ENCODE measurements around the gene CALML3. TPM values are rescaled to one million over a fixed set of nuclear protein-coding genes. Genes with fewer than 3 reads are reported as not detected.

The CALML3 gene
- total RNA-seq, 1 donor from 2014 or later, result not detected

DNA sequence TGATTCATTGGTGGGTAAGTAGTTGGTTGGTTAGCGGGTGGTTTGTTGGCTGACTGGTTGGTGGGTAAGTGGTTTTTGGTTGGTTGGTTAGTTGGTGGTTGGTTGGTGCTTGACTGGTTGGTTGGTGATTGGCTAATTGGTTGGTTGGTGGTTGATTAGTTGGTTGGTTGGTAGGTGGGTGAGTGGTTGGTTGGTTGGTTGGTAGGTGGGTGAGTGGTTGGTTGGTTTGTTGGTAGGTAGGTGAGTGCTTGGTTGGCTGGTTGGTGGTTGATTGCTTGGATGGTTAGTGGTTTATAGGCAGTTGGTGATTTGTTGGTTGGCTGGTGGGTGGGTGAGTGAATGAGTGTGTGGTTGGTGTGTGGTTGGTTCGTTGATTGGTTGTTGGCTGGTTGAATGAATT lies 44.2 kb downstream of the CALML3 start:
- Mint-ChIP-seq H3K27ac (no peak overlapping the region), H3K9me3 (no peaks in the 10 kb centered on the region), H3K4me3 (no peak overlapping the region), H3K36me3 (no peaks in the 10 kb centered on the region), H3K27me3 (no peaks in the 10 kb centered on the region), H3K4me1 (ENCODE audit: unreplicated experiment) (peaks cover 33% of the 10 kb centered on the region)
- TF ChIP-seq, protein P1, sequence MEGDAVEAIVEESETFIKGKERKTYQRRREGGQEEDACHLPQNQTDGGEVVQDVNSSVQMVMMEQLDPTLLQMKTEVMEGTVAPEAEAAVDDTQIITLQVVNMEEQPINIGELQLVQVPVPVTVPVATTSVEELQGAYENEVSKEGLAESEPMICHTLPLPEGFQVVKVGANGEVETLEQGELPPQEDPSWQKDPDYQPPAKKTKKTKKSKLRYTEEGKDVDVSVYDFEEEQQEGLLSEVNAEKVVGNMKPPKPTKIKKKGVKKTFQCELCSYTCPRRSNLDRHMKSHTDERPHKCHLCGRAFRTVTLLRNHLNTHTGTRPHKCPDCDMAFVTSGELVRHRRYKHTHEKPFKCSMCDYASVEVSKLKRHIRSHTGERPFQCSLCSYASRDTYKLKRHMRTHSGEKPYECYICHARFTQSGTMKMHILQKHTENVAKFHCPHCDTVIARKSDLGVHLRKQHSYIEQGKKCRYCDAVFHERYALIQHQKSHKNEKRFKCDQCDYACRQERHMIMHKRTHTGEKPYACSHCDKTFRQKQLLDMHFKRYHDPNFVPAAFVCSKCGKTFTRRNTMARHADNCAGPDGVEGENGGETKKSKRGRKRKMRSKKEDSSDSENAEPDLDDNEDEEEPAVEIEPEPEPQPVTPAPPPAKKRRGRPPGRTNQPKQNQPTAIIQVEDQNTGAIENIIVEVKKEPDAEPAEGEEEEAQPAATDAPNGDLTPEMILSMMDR (conservative IDR thresholded peaks at IDR 0.05), result no peak
- DNase-seq (ENCODE audit: extremely low spot score, unreplicated experiment), result no peak

DNA sequence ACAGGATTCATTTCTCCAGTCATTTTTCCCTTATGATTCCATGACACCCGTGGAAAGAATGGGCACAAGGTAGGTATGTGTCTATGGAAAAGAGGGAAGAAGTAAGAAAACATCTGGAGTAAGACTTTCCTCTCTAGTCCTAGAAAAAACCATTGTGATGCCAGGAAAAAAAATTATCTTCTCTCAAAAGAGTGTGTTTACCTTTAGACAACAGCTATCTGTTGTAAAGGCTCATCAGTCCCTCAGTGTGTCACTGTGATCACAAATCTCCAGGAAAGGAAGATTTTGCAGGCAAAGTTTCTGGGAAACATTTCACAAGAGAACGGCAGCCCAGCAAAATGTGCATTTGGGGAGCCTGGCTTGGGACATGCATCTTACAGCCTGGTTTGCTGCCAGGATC lies 44.8 kb downstream of the CALML3 start:
- no peak overlapping the region for H3K4me3 Mint-ChIP-seq
- DNase-seq (ENCODE audit: extremely low spot score, unreplicated experiment), result no peak
- peaks cover 31% of the 10 kb centered on the region for H3K4me1 Mint-ChIP-seq (ENCODE audit: unreplicated experiment)
- no peaks in the 10 kb centered on the region for H3K36me3 Mint-ChIP-seq
- no peaks in the 10 kb centered on the region for H3K9me3 Mint-ChIP-seq
- no peaks in the 10 kb centered on the region for H3K27me3 Mint-ChIP-seq
- TF ChIP-seq, protein P1 (conservative IDR thresholded peaks at IDR 0.05), result no peak
- H3K27ac Mint-ChIP-seq, result no peak overlapping the region

DNA sequence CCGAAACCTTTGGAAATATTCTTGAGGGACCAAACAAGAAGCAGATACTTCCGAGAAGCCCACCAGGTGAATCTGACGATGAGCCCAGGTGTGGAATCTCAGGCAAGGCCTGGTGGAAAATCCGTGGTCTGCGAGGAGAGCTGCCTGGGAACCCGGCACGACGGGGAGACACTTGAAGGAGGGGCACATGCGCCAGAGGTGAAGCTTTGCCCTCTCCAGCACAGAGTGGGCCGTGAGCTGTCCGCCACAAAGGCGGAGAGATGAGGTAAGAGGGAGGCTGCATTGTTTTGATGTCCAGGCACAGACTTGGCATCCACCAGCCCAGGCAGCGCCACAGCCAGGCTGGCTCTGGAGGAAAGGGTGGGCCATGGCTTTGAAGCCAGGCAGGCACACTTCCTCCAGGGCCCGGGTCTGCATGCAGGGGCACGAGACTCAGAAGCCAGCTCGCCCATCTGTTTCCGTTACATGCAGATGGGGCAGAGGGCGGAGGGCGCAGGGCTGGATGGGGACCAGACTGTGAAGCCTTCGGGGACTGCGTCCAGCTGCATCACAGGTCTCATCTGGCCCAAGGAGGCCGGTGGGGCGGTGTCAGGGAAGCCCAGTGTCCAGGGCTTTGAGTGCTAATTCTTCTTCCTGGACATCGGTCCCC lies 45.4 kb downstream of the CALML3 start:
- no peak for DNase-seq (ENCODE audit: extremely low spot score, unreplicated experiment)
- H3K4me3 Mint-ChIP-seq, result no peak overlapping the region
- no peaks in the 10 kb centered on the region for H3K27me3 Mint-ChIP-seq
- no peaks in the 10 kb centered on the region for H3K36me3 Mint-ChIP-seq
- no peak overlapping the region for H3K27ac Mint-ChIP-seq
- peaks cover 28% of the 10 kb centered on the region for H3K4me1 Mint-ChIP-seq (ENCODE audit: unreplicated experiment)
- H3K9me3 Mint-ChIP-seq, result no peaks in the 10 kb centered on the region
- TF ChIP-seq, protein P1 (conservative IDR thresholded peaks at IDR 0.05), result no peak

DNA sequence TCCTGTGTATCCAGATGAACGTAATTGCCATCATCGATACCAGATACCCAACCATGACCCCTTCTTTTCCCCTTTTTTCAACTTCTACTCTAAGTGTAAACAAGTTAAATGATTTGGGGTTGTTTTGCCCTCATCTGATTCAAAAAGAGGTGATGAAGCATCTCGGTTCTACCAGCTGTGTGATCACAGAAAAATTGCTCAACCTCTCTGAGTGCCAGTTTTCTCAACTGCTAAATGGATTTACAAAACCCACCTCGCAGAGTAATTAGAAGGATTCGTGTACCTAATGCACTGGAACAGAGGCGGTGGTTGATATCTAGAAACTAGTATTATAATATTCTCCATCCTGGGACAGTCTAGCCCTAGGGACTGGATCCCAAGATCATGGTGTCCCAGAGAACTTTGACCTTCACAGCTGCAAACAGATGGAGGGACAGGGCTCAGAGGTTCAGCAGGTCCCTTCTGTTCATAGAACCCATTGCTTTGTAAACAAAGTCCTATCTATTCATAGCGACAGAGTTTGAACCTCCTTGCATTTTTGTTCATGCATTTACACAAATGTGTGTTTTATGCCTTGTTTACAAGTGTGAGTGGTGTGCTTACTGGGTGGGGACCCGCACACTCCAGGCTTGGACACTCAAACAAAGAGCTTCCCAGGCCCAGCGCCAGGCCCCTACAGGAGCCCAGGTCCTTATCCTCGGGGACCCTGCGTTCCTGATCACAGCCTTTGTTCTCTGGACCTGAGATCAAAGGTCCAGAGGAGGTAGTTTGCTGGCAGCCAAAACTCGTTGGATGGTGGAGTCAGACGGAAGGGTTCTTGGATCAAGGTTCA lies 46.4 kb downstream of the CALML3 start:
- Mint-ChIP-seq H3K4me3 (no peak overlapping the region), H3K36me3 (no peaks in the 10 kb centered on the region), H3K27ac (no peak overlapping the region), H3K9me3 (no peaks in the 10 kb centered on the region), H3K27me3 (no peaks in the 10 kb centered on the region), H3K4me1 (ENCODE audit: unreplicated experiment) (peaks cover 26% of the 10 kb centered on the region)
- DNase-seq (ENCODE audit: extremely low spot score, unreplicated experiment), result no peak
- TF ChIP-seq, protein P1 (conservative IDR thresholded peaks at IDR 0.05), result no peak

DNA sequence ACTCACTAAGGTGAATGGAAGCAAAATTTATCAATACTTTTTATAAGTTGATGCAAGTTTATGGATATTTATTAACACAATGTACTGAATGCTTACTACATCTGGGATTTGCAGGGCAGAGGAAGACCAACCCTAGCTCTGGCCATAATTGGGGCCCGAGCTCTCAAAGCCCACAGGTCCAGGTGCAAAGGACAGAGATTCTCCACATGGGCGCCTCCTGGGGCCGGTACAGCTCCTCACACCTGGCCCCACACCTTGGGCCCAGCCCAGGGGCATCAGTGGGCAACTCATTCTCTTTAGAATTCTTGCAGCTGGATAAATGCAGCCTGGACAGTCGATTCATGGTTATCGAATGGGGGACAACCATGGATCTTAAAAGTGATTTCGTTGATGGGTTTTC lies 47.1 kb downstream of the CALML3 start:
- H3K4me1 Mint-ChIP-seq (ENCODE audit: unreplicated experiment), result peaks cover 25% of the 10 kb centered on the region

More for the DNA sequence above, 47.1 kb downstream of the CALML3 start:
- no peak for DNase-seq (ENCODE audit: extremely low spot score, unreplicated experiment)
- Mint-ChIP-seq H3K9me3 (no peaks in the 10 kb centered on the region), H3K36me3 (no peaks in the 10 kb centered on the region), H3K27ac (no peak overlapping the region), H3K27me3 (no peaks in the 10 kb centered on the region), H3K4me3 (no peak overlapping the region)
- TF ChIP-seq, protein P1 (conservative IDR thresholded peaks at IDR 0.05), result no peak
